ENCODE measurements around the gene FCRL5.

GRCh38 chr1:157540160-157540748 is 12.1 kb downstream of the FCRL5 start:
- TF ChIP-seq POLR2A (IDR thresholded peaks at IDR 0.05; ENCODE audit: low read depth, low read length) (no peak), POLR2AphosphoS5 (IDR thresholded peaks at IDR 0.05; ENCODE audit: low read depth, low read length) (no peak)

Data from GM12891 (cell line).